PC-3 (cell line): ENCODE measurements around the gene PRPF6.

Source experiments
- EZH2 ChIP-seq: fragments of 300-600 bp; sonication (generic); IDR thresholded peaks from one replicate; pipeline ENCODE4 v1.6.1; 2017; ENCODE audit warnings: antibody characterized with exemption, mild to moderate bottlenecking, low read length; ENCODE audit not compliant: unreplicated experiment
- EZH2phosphoT487 ChIP-seq: fragments of 300-600 bp; sonication (generic); IDR thresholded peaks from 2 replicates; pipeline ENCODE4 v1.6.1; 2018; ENCODE audit warnings: mild to moderate bottlenecking, antibody characterized with exemption, low read length, borderline replicate concordance
- TF ChIP-seq, protein P1 (sequence below): fragments of 300-600 bp; sonication (generic); conservative IDR thresholded peaks from 2 replicates; pipeline ENCODE4 v1.5.1; 2017; ENCODE audit warnings: antibody characterized with exemption, low read depth, mild to moderate bottlenecking, low read length

GRCh38 chr20:64029293-64030117 lies 48.6 kb downstream of the PRPF6 start:
- TF ChIP-seq, protein P1, sequence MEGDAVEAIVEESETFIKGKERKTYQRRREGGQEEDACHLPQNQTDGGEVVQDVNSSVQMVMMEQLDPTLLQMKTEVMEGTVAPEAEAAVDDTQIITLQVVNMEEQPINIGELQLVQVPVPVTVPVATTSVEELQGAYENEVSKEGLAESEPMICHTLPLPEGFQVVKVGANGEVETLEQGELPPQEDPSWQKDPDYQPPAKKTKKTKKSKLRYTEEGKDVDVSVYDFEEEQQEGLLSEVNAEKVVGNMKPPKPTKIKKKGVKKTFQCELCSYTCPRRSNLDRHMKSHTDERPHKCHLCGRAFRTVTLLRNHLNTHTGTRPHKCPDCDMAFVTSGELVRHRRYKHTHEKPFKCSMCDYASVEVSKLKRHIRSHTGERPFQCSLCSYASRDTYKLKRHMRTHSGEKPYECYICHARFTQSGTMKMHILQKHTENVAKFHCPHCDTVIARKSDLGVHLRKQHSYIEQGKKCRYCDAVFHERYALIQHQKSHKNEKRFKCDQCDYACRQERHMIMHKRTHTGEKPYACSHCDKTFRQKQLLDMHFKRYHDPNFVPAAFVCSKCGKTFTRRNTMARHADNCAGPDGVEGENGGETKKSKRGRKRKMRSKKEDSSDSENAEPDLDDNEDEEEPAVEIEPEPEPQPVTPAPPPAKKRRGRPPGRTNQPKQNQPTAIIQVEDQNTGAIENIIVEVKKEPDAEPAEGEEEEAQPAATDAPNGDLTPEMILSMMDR: no peak
- TF ChIP-seq EZH2: no peak
- no peak for TF ChIP-seq EZH2phosphoT487
